ENCODE data around the gene FAM117A.
A peak's percentile ranks its signal among the peaks of the same experiment; 100 is the strongest.
"Not testable (repeated sequence)": the region's sequence is repeated elsewhere in the genome, so short reads cannot be mapped to it uniquely, and the experiment has no call there.

FAM117A gene

DNA sequence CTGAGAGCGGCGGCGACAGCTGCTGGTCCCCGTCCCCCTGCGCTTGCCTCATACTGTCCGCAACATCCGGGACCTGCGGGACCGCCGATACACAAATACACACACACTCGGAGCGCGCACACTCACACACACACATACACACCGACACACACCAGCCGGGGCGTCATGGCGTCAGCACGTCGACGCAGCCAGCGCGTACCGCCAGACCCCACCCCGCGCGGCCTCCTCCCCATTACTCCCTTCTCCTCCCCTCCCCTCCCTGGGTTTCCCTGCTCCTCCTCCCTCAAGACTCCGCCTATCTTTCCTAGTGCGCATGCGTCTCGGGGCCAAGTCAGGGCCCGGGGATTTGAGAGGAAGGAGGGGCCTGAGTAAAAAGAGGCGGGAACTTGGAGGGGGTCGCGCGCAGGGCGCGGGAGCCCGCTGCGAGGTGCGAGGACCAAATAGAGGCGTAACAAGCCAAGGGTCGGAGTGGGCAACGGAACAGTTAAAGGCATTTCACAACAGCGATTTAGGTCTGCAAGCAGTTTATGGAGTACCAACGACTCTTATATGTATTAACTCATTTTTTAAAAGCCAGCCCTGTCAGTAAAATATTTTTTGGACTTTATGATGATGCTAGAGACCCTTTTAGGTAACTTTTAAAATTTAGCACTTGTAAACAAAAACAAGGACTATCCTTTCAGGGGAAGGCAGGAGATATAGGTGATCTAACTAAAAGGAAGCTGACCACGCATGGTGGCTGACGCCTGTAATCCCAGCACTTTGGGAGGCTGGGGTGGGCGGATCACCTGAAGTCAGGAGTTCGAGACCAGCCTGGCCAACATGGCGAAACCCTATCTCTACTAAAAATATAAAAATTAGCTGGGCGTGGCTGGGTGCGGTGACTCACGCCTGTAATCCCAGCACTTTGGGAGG lies 85.7 kb downstream of the FAM117A start, which contains the start of gene SPOP:
TSS of gene SPOP (minus strand) at position 165 of the 915 bp plus-strand sequence. CDS start 55,287 bp downstream, outside the sequence.
- DNase-seq (ENCODE audit: low read depth, low spot score): peak; percentile 98

DNA sequence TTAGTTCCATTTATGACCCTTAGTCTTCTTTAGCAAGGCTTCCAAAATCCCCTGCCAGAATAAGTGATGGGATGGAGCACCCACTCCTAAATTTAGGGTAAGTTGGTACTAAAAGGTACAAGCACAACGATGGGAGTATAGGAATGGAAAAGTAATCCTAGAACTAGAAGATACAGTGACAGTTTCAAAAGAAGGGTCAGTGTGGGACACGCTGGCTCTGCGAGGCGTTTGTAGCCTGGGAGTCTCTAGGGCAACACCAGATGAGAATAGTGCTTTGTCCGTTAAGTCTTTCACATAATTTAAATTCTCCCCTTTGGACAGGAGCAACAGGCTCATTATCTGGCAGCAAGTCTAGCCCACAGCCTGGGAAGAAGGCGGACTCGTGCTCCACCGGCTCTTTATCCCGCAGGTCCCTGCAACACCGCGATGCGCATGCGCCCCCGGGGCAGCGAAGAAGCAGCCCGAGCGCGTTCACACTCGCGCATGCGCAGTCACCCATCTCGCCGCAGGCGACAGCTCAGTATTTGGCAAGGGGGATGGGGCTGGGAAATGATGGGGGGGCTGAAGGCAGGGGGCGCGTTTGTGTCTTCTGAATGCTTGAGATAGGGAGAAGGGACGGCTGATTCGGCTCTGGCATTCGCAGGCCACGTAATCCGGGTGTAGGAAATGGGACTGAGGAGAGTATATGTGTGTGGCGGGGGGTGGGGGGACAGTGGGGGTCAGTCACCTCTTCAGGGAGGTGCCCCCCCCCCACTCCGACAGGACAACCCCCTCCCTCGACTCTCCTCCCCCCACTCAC lies 86.6 kb downstream of the FAM117A start:
- DNase-seq (ENCODE audit: low read depth, low spot score): peak; percentile 90

- DNase-seq (ENCODE audit: low read depth, low spot score): no peak
Measured at GRCh38 chr17:49676276-49676868, 87.6 kb downstream of the FAM117A start.

DNA sequence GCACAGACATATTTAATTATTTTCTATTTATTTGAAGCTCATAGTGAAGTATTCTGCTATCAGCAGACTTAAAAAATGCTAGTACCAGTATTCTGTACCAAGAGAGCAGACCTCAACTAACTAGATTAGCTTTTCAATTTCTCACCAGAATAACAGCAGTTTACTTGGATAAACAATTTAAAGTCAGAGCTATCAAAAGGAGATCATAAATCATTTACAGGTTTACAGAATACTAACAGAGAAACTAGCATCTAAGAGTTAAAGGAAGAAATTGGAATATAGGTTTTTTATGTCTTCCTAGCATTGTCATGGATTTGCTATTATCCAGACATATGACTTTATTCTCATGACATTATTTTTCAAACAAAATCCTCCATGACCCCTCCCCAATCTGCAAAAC lies 89.4 kb downstream of the FAM117A start:
- DNase-seq (ENCODE audit: low read depth, low spot score): no peak

- not testable (repeated sequence) for DNase-seq (ENCODE audit: low read depth, low spot score)
Measured at GRCh38 chr17:49673679-49674078, 90.3 kb downstream of the FAM117A start.

DNA sequence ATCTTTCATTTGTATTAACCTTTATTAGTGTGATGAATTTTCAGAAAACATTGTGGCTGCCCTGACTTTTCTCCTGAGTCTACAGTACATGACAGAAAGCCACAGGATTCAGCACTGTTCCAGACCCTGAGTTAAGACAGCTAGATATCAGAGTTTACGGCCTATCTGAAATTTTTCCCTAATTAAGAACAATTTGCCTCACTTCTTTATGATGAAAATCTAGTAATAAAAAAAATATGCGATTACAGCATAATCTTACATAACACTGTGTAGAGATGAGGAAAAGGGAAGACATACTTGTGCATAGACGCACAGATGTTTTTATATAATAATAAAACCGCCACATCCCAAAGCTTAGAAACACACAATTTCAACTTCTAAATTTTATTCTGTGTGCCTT lies 93.3 kb downstream of the FAM117A start:
- DNase-seq (ENCODE audit: low read depth, low spot score): no peak

DNA sequence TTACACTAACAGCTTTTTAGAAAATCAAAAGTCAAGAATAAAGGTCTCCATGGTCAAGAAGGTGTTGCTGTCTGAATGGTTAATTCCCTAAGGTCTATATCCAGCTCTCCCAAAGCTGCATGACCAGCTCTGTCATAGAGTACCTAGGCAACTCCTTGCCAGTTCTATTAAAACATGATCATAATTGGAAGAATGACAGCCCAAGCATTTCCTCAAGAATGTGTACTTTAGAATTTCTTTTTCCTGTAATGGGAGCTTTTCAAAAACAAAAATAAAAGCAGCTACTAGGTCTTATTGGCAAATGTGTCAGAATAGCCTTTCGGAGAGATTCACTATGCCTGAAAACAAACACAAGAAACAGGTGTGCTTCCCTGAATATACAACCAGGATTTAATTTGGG lies 93.9 kb downstream of the FAM117A start:
- DNase-seq (ENCODE audit: low read depth, low spot score): no peak

DNA sequence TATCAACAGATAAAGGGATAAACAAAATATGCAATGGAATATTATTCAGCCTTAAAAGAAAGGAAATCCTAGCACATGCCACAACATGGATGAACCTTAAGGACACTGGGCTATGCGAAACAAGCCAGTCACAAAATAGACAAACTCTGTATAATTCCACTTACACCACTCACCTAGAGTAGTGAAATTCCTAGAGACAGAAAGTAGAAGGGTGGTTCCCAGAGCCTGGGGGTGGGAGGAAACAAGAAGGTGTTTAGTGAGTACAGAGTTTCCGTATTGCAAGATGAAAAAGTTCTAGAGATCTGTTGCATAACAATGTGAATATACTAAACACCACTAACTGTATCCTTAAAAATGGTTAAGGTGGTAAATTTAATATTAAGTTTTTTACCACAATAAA lies 96.1 kb downstream of the FAM117A start:
- no peak for DNase-seq (ENCODE audit: low read depth, low spot score)

DNA sequence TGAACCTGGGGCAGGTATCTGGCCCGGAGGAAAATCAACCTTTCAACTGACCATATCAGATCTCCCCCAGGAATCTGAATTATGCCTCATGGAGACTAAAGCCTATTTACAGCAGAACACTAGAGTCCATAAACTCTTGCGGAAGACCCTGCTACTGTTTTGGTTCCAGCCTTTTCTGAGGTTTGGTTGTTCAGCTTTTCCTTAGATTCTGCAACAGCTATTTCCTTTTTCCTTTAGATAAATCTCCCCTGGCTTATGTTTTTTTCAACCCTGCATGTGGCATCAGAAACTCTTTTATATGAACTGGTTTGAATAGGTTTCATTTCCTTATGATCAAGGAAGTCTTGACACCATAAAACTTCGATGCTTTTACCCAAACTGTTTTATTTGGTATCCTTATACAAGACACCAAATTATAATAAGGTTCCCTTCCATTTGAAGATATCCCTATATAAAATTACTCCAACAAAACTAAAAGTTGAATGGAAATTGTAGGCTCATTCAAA lies 99.2 kb downstream of the FAM117A start:
- DNase-seq (ENCODE audit: low read depth, low spot score): no peak
